Measurements from ENCODE around the gene APPL1. TPM values are rescaled to one million over a fixed set of nuclear protein-coding genes. Genes with fewer than 3 reads are reported as not detected.

Gene APPL1
- total and polyA plus RNA-seq, 2 donors (not counting 3 experiments of a cell fraction or from before 2014, with no cell fraction given): 9.2 to 28.8 TPM

DNA sequence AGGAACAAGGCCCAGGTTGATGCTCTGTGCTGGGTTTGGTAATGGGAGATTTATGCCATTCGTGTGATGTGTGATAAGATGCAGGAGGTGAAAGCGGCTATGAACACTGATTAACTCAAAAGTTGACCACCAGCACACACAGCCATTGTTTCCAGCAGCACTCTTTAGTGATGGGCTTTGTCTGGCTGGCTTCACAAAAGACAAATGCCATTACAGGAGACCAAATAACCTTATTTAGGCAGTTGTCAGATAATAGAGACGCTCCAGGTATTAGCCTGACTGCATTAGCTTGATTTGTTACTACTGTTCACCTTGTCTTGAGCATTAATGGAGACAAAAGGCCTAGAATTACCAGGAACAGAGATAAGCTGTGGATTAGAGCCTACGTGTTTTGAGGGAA, 32.9 kb upstream of the APPL1 start:
- Histone ChIP-seq H4K20me1 (replicated peaks; ENCODE audit: control insufficient read depth, extremely low read depth, insufficient read depth, low read length) (no peaks in the 10 kb centered on the region), H3K27me3 (ENCODE audit: control insufficient read depth in 2 of 2, insufficient read depth in 2 of 2, low read length in 2 of 2) (no peaks in the 10 kb centered on the region), H3K4me2 (ENCODE audit: insufficient read depth, low read length) (no peak overlapping the region), H3K9ac (replicated peaks; ENCODE audit: extremely low read depth, insufficient read depth, low read length) (no peak overlapping the region), H2AFZ (ENCODE audit: low read depth, low read length) (no peak overlapping the region), H3K4me3 (replicated peaks in 1 of 3; ENCODE audit: insufficient read depth in 1 of 3, low read depth in 1 of 3, low read length in 3 of 3) (no peak overlapping the region), H3K4me1 (ENCODE audit: control insufficient read depth, extremely low read depth, insufficient read depth, low read length) (peaks cover 9% of the 10 kb centered on the region), H3K9me1 (replicated peaks; ENCODE audit: control insufficient read depth, extremely low read depth, insufficient read depth, low read length) (no peaks in the 10 kb centered on the region), H3K79me2 (ENCODE audit: control insufficient read depth, insufficient read depth, low read length) (no peaks in the 10 kb centered on the region), H3K27ac (ENCODE audit: insufficient read depth, low read depth, low read length) (no peak overlapping the region), H3K36me3 (ENCODE audit: control insufficient read depth in 2 of 2, extremely low read depth in 1 of 2, insufficient read depth in 2 of 2, low read length in 2 of 2) (no peaks in the 10 kb centered on the region), H3K9me3 (replicated peaks; ENCODE audit: control insufficient read depth, insufficient read depth, low read length) (no peaks in the 10 kb centered on the region)
- dilution Hi-C loops (cut with MboI; ENCODE audit: extremely low pct_ligation_motif_present, low sequenced_read_pairs): no loop called here
- intact Hi-C loops (cut with micrococcal nuclease): no loop called here
- FAIRE-seq (no peak), DNase-seq (ENCODE audit: low read depth, low spot score) (no peak)
- TF ChIP-seq MYC (IDR thresholded peaks at IDR 0.05; ENCODE audit: low read depth, low read length) (no peak), GATA2 (IDR thresholded peaks at IDR 0.05; ENCODE audit: insufficient read depth, insufficient read length, low read depth, low read length) (no peak), POLR2AphosphoS5 (IDR thresholded peaks at IDR 0.05; ENCODE audit: insufficient read depth, low read depth, low read length) (no peak), JUN (IDR thresholded peaks at IDR 0.05; ENCODE audit: borderline replicate concordance, insufficient read depth, insufficient read length, low read depth) (no peak), EZH2 (IDR thresholded peaks at IDR 0.05; ENCODE audit: borderline replicate concordance, low read depth, low read length, severe bottlenecking) (no peak), POLR2A (IDR thresholded peaks at IDR 0.05; ENCODE audit: low read depth, low read length) (no peak), FOS (IDR thresholded peaks at IDR 0.05; ENCODE audit: borderline replicate concordance, insufficient read depth, low read length) (no peak)
- TF ChIP-seq, protein P1, sequence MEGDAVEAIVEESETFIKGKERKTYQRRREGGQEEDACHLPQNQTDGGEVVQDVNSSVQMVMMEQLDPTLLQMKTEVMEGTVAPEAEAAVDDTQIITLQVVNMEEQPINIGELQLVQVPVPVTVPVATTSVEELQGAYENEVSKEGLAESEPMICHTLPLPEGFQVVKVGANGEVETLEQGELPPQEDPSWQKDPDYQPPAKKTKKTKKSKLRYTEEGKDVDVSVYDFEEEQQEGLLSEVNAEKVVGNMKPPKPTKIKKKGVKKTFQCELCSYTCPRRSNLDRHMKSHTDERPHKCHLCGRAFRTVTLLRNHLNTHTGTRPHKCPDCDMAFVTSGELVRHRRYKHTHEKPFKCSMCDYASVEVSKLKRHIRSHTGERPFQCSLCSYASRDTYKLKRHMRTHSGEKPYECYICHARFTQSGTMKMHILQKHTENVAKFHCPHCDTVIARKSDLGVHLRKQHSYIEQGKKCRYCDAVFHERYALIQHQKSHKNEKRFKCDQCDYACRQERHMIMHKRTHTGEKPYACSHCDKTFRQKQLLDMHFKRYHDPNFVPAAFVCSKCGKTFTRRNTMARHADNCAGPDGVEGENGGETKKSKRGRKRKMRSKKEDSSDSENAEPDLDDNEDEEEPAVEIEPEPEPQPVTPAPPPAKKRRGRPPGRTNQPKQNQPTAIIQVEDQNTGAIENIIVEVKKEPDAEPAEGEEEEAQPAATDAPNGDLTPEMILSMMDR (IDR thresholded peaks at IDR 0.05; ENCODE audit: extremely low read depth in 1 of 2, insufficient read depth in 1 of 2, low read depth in 1 of 2, low read length in 2 of 2): no peak
- TF ChIP-seq, protein P2, sequence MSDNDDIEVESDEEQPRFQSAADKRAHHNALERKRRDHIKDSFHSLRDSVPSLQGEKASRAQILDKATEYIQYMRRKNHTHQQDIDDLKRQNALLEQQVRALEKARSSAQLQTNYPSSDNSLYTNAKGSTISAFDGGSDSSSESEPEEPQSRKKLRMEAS (IDR thresholded peaks at IDR 0.05; ENCODE audit: insufficient read depth, insufficient read length): no peak
- BruUV-seq (replicated peaks): no TSS peak
- ChIA-PET CTCF (interaction anchor here (1.3 to 1.5 kb wide), 2 partner anchors 25 to 32 kb away, joined by 3 read pairs; no protein-coding TSS in a partner anchor), POLR2A (no interaction called here)

All from endothelial cell of umbilical vein (primary cell).